HUES6 (cell line): ENCODE measurements around the gene CFAP100.

Experiments
- H3K27ac ChIP-seq: 2 replicates; pipeline ENCODE4 v1.7.0; 2013; ENCODE audit warnings: low read depth, mild to moderate bottlenecking, low read length, inconsistent platforms
- H3K27me3 ChIP-seq: 2 replicates; pipeline ENCODE4 v1.6.1; 2013; ENCODE audit warnings: low read length; ENCODE audit not compliant: control insufficient read depth, insufficient read depth
- H3K36me3 ChIP-seq: 2 replicates; pipeline ENCODE4 v1.6.1; 2013; ENCODE audit warnings: low read length; ENCODE audit not compliant: control insufficient read depth, insufficient read depth
- H3K4me1 ChIP-seq: 2 replicates; pipeline ENCODE4 v1.6.1; 2013; ENCODE audit warnings: low read length; ENCODE audit not compliant: control insufficient read depth, insufficient read depth
- H3K4me3 ChIP-seq: 2 replicates; pipeline ENCODE4 v1.5.1; 2013; ENCODE audit warnings: low read depth, low read length
- H3K9ac ChIP-seq: one replicate; pipeline ENCODE4 v1.6.1; 2013; ENCODE audit warnings: mild to moderate bottlenecking, low read length
- H3K9me3 ChIP-seq: 2 replicates; pipeline ENCODE4 v1.6.1; 2013; ENCODE audit warnings: low read depth, low read length; ENCODE audit not compliant: control insufficient read depth, insufficient read depth

CFAP100 gene

DNA sequence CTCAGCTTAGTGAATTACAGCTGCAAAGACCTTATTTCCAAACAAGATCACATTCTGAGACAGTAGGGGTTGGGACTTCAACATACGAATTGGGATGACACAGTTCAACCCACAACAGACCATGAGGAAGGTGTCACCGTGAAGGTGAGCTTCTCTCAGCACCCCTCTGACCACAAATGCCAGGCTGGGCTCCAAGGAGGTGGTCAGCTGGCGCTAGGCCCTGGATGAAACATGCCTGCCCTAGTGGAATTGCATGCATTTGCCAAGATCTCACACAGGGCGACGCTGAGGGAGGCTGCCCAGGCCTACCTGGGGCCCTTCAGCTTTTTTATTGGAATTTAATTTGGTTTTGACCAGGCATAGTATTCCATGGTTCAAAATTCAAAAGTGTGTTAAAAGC lies 1.8 kb downstream of the CFAP100 start:
- Histone ChIP-seq H3K36me3 (no peaks in the 10 kb centered on the region), H3K27ac (no peak overlapping the region), H3K4me1 (peaks cover 4% of the 10 kb centered on the region; the same call in 1 of the 2 replicates), H3K27me3 (peaks cover 33% of the 10 kb centered on the region), H3K9me3 (no peaks in the 10 kb centered on the region), H3K4me3 (no peak overlapping the region), H3K9ac (no peak overlapping the region)

DNA sequence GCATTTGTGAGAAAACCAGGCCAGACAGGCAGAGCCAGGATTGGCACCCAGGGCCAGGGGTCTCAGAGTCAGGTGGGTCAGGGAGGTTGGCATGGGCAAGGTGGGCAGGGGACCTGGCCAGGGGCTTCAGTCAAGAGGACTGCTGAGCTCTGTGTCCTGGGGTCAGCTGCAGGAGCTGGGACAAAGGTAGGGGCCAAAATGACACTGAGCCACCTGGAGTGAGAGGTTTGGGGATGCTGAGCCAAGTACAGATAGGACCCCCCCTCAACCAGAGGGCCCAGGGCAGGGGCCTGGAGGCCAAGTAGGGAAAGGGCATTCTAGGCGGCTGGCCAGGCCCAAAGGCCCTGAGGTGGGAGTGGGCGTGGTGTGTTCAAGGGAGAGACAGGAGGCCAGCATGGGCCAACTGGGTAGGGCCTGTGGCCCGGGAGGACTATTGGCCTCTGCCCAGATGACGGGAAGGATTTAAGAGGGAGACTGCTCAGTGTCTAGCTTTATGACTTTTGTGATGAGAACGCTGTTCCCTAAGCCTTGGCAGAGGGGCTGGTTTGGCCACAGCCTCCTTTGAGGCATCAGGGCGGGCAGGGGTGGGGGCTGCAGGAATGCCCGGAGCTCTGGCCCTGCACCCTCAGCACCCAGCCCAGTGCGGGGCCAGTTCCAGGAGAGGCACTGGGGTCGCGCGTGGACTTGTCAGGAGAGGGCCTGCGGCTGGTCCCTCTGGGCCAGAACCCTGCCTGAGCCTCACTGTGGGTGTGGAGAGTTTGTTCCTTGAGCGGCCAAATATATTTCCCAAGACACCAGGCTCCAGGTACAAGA lies 3.1 kb downstream of the CFAP100 start:
- H3K27ac ChIP-seq: no peak overlapping the region
- H3K9ac ChIP-seq: no peak overlapping the region
- no peaks in the 10 kb centered on the region for H3K36me3 ChIP-seq
- peaks cover 32% of the 10 kb centered on the region for H3K27me3 ChIP-seq
- no peak overlapping the region for H3K4me3 ChIP-seq
- no peaks in the 10 kb centered on the region for H3K9me3 ChIP-seq
- peaks cover 11% of the 10 kb centered on the region for H3K4me1 ChIP-seq

DNA sequence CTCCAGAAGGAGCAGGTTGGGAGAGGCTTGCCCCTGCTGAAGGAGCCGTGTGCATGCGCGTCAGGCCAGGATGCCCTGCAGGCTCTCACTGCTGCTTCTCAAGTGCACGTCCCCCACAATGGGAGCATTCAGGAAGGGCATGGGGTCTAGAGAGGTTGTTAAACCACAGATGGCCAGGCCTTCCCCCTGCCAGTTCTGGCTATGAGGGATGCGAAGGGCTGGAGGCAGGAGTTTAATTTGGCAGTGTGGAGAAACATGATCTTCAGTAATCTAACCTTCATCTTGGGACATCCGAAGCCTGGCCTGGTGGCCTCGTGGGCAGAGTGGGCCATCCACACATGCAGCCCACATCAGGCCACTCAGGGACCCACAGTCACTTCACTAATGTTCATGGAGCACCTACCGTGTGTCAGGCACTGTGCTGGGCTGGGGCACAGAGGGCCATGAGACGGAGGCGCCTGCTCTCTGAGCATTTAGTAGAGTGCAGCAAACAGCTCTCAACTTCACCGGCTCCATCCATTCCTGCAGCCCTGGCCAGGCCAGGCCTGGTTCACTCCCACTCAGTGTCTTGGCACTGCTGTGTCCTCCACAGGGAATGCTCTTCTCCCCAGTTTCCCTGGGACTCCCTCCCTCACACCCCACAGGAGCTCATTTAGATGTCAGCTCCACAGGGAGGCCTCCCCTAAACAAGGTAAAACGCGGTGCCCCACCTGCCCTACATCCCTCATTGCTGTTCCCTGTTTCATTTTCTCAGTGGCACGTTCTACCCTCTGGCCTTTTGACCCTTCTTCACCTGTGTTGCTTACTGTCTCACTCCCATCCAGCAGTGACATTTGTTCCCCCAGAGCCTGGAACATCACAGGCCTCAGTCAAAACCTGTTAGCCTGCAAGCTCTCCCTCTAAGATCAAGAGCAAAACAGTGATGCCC lies 4.0 kb downstream of the CFAP100 start:
- no peak overlapping the region for H3K27ac ChIP-seq
- peaks cover 24% of the 10 kb centered on the region for H3K27me3 ChIP-seq
- H3K4me3 ChIP-seq: no peak overlapping the region
- H3K4me1 ChIP-seq: peaks cover 11% of the 10 kb centered on the region
- H3K9me3 ChIP-seq: no peaks in the 10 kb centered on the region
- H3K9ac ChIP-seq: no peak overlapping the region
- H3K36me3 ChIP-seq: no peaks in the 10 kb centered on the region

DNA sequence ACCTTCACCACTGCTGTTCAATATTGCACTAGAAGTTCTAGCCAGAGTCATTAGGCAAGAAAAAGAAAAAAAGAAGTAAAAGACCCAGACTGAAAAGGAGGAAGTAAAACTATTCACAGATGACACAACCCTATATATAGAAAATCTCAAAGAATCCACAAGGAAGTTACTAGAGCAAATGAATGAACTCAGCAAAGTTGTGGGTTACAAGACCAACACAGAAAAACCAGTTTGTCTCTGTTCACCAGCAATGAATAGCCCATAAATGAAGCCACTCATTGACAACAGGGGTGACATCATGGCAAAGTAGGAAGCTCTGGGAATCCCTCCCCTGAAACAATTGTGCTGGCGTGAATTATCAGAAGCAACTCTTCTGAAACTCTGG lies 4.6 kb downstream of the CFAP100 start:
- H3K9ac ChIP-seq: no peak overlapping the region
- H3K27ac ChIP-seq: no peak overlapping the region
- no peaks in the 10 kb centered on the region for H3K9me3 ChIP-seq
- H3K27me3 ChIP-seq: peaks cover 18% of the 10 kb centered on the region
- H3K4me1 ChIP-seq: peaks cover 10% of the 10 kb centered on the region
- no peak overlapping the region for H3K4me3 ChIP-seq
- no peaks in the 10 kb centered on the region for H3K36me3 ChIP-seq

DNA sequence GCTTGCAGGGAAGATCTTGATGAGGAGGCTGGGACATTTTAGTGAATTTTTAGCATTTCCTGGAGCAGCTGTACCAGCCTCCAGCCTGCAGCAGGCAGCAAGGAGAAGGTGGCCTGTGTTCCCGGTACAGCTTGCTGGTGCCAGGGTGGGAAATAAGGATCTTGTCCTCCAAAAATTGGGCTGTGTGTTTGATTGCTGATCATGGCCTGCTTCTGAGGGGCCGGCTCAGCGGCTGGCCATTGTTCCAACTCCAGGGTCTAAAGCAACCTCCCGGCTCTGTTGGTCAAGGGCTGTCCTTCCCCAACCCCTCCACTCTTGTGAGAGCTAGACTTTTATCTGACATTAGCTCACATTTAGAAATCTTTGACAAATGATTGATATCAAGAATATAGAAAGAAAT lies 5.0 kb downstream of the CFAP100 start:
- H3K9ac ChIP-seq: no peak overlapping the region
- H3K4me3 ChIP-seq: no peak overlapping the region
- no peak overlapping the region for H3K27ac ChIP-seq
- no peaks in the 10 kb centered on the region for H3K36me3 ChIP-seq
- peaks cover 7% of the 10 kb centered on the region for H3K4me1 ChIP-seq
- H3K27me3 ChIP-seq: peaks cover 14% of the 10 kb centered on the region
- no peaks in the 10 kb centered on the region for H3K9me3 ChIP-seq

- Histone ChIP-seq H3K9ac (no peak overlapping the region), H3K4me1 (peaks cover 7% of the 10 kb centered on the region), H3K36me3 (no peaks in the 10 kb centered on the region), H3K27me3 (no peaks in the 10 kb centered on the region), H3K27ac (no peak overlapping the region), H3K4me3 (no peak overlapping the region), H3K9me3 (no peaks in the 10 kb centered on the region)
Measured at GRCh38 chr3:126401611-126402160, 7.0 kb downstream of the CFAP100 start.

- Histone ChIP-seq H3K27ac (no peak overlapping the region), H3K27me3 (no peaks in the 10 kb centered on the region), H3K9me3 (no peaks in the 10 kb centered on the region), H3K4me3 (no peak overlapping the region), H3K9ac (no peak overlapping the region), H3K36me3 (no peaks in the 10 kb centered on the region), H3K4me1 (peaks cover 7% of the 10 kb centered on the region)
Measured at GRCh38 chr3:126402178-126402577, 7.5 kb downstream of the CFAP100 start.

- no peak overlapping the region for H3K27ac ChIP-seq
- peaks cover 7% of the 10 kb centered on the region for H3K4me1 ChIP-seq
- no peaks in the 10 kb centered on the region for H3K27me3 ChIP-seq
- no peak overlapping the region for H3K4me3 ChIP-seq
- no peak overlapping the region for H3K9ac ChIP-seq
- no peaks in the 10 kb centered on the region for H3K36me3 ChIP-seq
- H3K9me3 ChIP-seq: no peaks in the 10 kb centered on the region
Measured at GRCh38 chr3:126402666-126403302, 8.1 kb downstream of the CFAP100 start.

DNA sequence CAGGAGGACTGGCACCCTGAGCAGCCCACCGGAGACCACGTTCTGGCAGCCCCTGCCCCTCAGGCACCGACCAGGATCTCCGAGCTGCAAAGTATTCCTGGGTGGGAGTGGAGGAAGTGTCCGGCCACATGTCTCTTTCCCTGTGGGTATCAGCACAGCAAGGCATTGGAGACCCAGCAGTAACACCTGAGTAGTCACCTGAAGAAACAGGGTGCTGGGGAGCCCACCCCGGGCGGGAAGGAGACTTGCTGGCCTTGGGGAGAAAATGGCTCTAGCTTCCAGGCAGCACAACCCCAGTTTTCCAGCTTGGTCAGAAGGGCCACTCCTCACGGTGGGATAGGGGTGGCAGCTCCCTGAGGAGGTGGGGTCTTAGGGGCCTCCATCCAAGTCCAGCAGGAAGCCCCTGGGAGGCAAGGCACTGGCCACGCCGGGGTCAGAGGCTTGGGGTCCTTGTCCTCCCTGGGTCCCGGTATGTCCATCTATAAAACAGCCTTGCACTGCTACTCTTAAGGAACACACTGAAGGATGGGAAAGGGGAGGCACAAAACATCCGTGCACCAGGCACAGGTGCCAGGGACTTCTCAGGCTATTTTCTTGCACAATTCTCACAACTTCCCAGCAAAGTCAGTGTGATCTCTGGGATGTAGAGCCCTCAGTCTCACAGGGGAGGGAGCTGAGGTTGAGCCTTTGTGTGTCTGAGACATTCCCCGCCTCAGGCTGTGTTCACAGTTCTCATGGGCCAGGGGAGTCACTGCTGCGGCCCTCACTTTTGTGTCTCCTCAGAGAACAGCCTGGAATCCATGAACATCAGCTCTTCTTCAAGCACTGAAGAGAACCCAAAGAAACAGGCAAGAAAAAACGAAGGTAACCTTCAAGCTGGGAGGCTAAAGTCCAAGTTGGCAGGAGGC lies 11.9 kb downstream of the CFAP100 start:
- no peak overlapping the region for H3K9ac ChIP-seq
- no peak overlapping the region for H3K4me3 ChIP-seq
- no peaks in the 10 kb centered on the region for H3K9me3 ChIP-seq
- no peaks in the 10 kb centered on the region for H3K36me3 ChIP-seq
- H3K27me3 ChIP-seq: no peaks in the 10 kb centered on the region
- peaks cover 7% of the 10 kb centered on the region for H3K4me1 ChIP-seq
- H3K27ac ChIP-seq: no peak overlapping the region

DNA sequence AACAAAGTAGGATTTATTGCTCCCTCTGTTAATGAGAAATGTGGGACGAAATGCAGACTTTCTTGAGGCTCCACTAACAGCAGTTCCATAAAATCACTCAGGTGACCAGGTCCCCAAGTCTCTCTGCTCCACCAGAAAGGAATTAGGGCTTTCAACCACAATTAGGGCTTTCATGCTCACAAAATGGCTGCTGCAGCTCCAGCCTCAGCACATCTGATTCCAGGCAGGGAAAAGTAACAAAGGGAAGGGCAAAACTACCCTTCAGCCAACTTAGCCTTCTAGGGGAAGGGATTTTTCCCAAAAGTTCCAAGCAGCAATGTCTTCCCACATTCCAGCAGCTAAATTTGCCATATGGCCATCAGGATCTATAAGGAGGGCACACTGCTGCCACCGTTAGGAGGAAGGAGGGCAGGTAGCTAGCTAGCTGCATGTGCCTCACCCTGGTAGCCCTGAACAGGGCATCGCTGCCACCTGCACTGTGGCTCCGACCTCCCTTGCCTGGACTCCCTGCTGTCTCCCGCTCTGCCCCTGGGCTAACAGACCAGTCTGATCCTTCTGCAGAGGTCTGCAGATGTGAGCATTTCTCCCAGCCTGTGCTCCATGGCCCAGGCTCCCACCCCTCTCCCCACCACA lies 12.8 kb downstream of the CFAP100 start:
- Histone ChIP-seq H3K9me3 (no peaks in the 10 kb centered on the region), H3K36me3 (no peaks in the 10 kb centered on the region), H3K9ac (no peak overlapping the region), H3K4me1 (peaks cover 2% of the 10 kb centered on the region; the same call in 1 of the 2 replicates), H3K27ac (no peak overlapping the region), H3K27me3 (no peaks in the 10 kb centered on the region), H3K4me3 (no peak overlapping the region)
